Hematopoietic multipotent progenitor cell treated with erythropoietin and hydrocortisone succinate and interleukin-3 and kit ligand, for 6 days (in vitro differentiated cells): ENCODE results near the gene ELOF1.
"Not testable (repeated sequence)": the region's sequence is repeated elsewhere in the genome, so short reads cannot be mapped to it uniquely, and the experiment has no call there.

Experiments
- DNase-seq: peaks from one replicate; pipeline ENCODE4 v3.0.0-alpha.2; 2015

Gene ELOF1

GRCh38 chr19:11558881-11559828 is at the start of gene ELOF1:
Gene ELOF1, minus strand, starts transcription at chr19:11559230. Its CDS starts 4,883 bp downstream, at chr19:11554347.
- DNase-seq, result peak; percentile 99

- DNase-seq, result no peak
These were observed 47.5 kb upstream of the ELOF1 start for GRCh38 chr19:11606484-11606883.

- DNase-seq, result not testable (repeated sequence)
These were observed 40.7 kb upstream of the ELOF1 start for GRCh38 chr19:11599704-11600103.

GRCh38 chr19:11598746-11599145 is 39.7 kb upstream of the ELOF1 start:
- DNase-seq, result no peak

- DNase-seq, result no peak
These were observed 39.1 kb upstream of the ELOF1 start for GRCh38 chr19:11598103-11598483.

- DNase-seq, result peak; percentile 100
These were observed 38.4 kb upstream of the ELOF1 start, which contains the start of gene ZNF627 for GRCh38 chr19:11597202-11598102. Gene ZNF627, plus strand, starts transcription at chr19:11597483. Its CDS starts 145 bp downstream, at chr19:11597628.

GRCh38 chr19:11596156-11596555 is 37.1 kb upstream of the ELOF1 start:
- DNase-seq, result no peak

GRCh38 chr19:11594084-11594483 is 35.1 kb upstream of the ELOF1 start:
- no peak for DNase-seq

- DNase-seq, result peak; percentile 20
These were observed 29.1 kb upstream of the ELOF1 start for GRCh38 chr19:11587975-11588631.

- DNase-seq, result peak; percentile 87
These were observed 28.4 kb upstream of the ELOF1 start for GRCh38 chr19:11587302-11587974.

- DNase-seq, result no peak
These were observed 27.3 kb upstream of the ELOF1 start for GRCh38 chr19:11586331-11586730.

- peak; percentile 46 for DNase-seq
These were observed 22.7 kb upstream of the ELOF1 start for GRCh38 chr19:11581740-11582139.

GRCh38 chr19:11580116-11580515 is 21.1 kb upstream of the ELOF1 start:
- no peak for DNase-seq

- no peak for DNase-seq
These were observed 19.5 kb upstream of the ELOF1 start for GRCh38 chr19:11578258-11579142.

- no peak for DNase-seq
These were observed 18.6 kb upstream of the ELOF1 start, which contains the start of gene ACP5 for GRCh38 chr19:11577451-11578257. Gene ACP5, minus strand, starts transcription at chr19:11577645. Its CDS starts 328 bp downstream, at chr19:11577317.

- DNase-seq, result no peak
These were observed 17.2 kb upstream of the ELOF1 start for GRCh38 chr19:11576227-11576626.

- DNase-seq, result no peak
These were observed 15.7 kb upstream of the ELOF1 start for GRCh38 chr19:11574689-11575088.

- not testable (repeated sequence) for DNase-seq
These were observed 14.7 kb upstream of the ELOF1 start for GRCh38 chr19:11573763-11574162.

GRCh38 chr19:11573354-11573753 is 14.3 kb upstream of the ELOF1 start:
- DNase-seq, result not testable (repeated sequence)

GRCh38 chr19:11570039-11570462 is 11.0 kb upstream of the ELOF1 start:
- DNase-seq, result peak; percentile 65
